ENCODE results near the gene PRKAR1B. TPM values are rescaled to one million over a fixed set of nuclear protein-coding genes. Genes with fewer than 3 reads are reported as not detected.

Gene PRKAR1B
- total RNA-seq, 2 donors from 2014 or later, result 33.5 to 43.2 TPM

- WGBS, 2 experiments (ENCODE audit: insufficient coverage in 1 of 2, insufficient read length in 1 of 2), result 83 to 95% methylated on average over 3 to 13 of the region's 17 CpGs
- H3K27ac ChIP-seq (ENCODE audit: low read depth, low read length), result no peak overlapping the region
- peaks cover 18% of the 10 kb centered on the region for H3K36me3 Mint-ChIP-seq (ENCODE audit: low read depth)
- peaks cover 6% of the 10 kb centered on the region for H3K4me1 ChIP-seq (ENCODE audit: control insufficient read depth, insufficient read depth, low read length)
- TF ChIP-seq CTCF (conservative IDR thresholded peaks at IDR 0.05), result no peak
- H3K9me3 Mint-ChIP-seq, result no peaks in the 10 kb centered on the region
- DNase-seq, result no peak
- no peak overlapping the region for H3K4me3 Mint-ChIP-seq
- no peaks in the 10 kb centered on the region for H3K27me3 ChIP-seq (ENCODE audit: control insufficient read depth, insufficient read depth, low read length, poor library complexity, severe bottlenecking)
- no peaks in the 10 kb centered on the region for H3K27me3 Mint-ChIP-seq (ENCODE audit: insufficient read depth)
- H3K36me3 ChIP-seq (ENCODE audit: control insufficient read depth, insufficient read depth, low read length), result no peaks in the 10 kb centered on the region
- H3K4me1 Mint-ChIP-seq, result peaks cover 15% of the 10 kb centered on the region
- H3K9me3 ChIP-seq (ENCODE audit: control insufficient read depth, low read length), result no peaks in the 10 kb centered on the region
- H3K4me3 ChIP-seq (ENCODE audit: low read length), result no peak overlapping the region
- H3K27ac Mint-ChIP-seq, result no peak overlapping the region
- no peak overlapping the region for H3K9ac ChIP-seq (ENCODE audit: extremely low read depth, low read length, poor library complexity, severe bottlenecking)
Observed at GRCh38 chr7:507623-508300, 219.3 kb downstream of the PRKAR1B start.

- H3K27me3 Mint-ChIP-seq (ENCODE audit: insufficient read depth), result no peaks in the 10 kb centered on the region
- H3K36me3 Mint-ChIP-seq (ENCODE audit: low read depth), result peaks cover 18% of the 10 kb centered on the region
Observed at GRCh38 chr7:506921-507622, 220.0 kb downstream of the PRKAR1B start.

GRCh38 chr7:506391-506831, 220.7 kb downstream of the PRKAR1B start:
- H3K4me3 ChIP-seq (ENCODE audit: low read length), result no peak overlapping the region
- DNase-seq, result no peak
- Mint-ChIP-seq H3K27ac (no peak overlapping the region), H3K36me3 (ENCODE audit: low read depth) (peaks cover 22% of the 10 kb centered on the region), H3K27me3 (ENCODE audit: insufficient read depth) (no peaks in the 10 kb centered on the region), H3K9me3 (no peaks in the 10 kb centered on the region), H3K4me1 (peaks cover 20% of the 10 kb centered on the region), H3K4me3 (no peak overlapping the region)
- TF ChIP-seq CTCF (conservative IDR thresholded peaks at IDR 0.05), result no peak
- peaks cover 6% of the 10 kb centered on the region for H3K4me1 ChIP-seq (ENCODE audit: control insufficient read depth, insufficient read depth, low read length)
- no peaks in the 10 kb centered on the region for H3K36me3 ChIP-seq (ENCODE audit: control insufficient read depth, insufficient read depth, low read length)
- H3K9me3 ChIP-seq (ENCODE audit: control insufficient read depth, low read length), result no peaks in the 10 kb centered on the region
- no peaks in the 10 kb centered on the region for H3K27me3 ChIP-seq (ENCODE audit: control insufficient read depth, insufficient read depth, low read length, poor library complexity, severe bottlenecking)
- no peak overlapping the region for H3K9ac ChIP-seq (ENCODE audit: extremely low read depth, low read length, poor library complexity, severe bottlenecking)
- no peak overlapping the region for H3K27ac ChIP-seq (ENCODE audit: low read depth, low read length)
- WGBS, 2 experiments (ENCODE audit: insufficient coverage in 1 of 2, insufficient read length in 1 of 2), result 91% methylated on average over 4 to 11 of the region's 11 CpGs

More at GRCh38 chr7:506921-507622, 220.0 kb downstream of the PRKAR1B start:
- Histone ChIP-seq H3K27me3 (ENCODE audit: control insufficient read depth, insufficient read depth, low read length, poor library complexity, severe bottlenecking) (no peaks in the 10 kb centered on the region), H3K9me3 (ENCODE audit: control insufficient read depth, low read length) (no peaks in the 10 kb centered on the region), H3K4me1 (ENCODE audit: control insufficient read depth, insufficient read depth, low read length) (peaks cover 6% of the 10 kb centered on the region), H3K36me3 (ENCODE audit: control insufficient read depth, insufficient read depth, low read length) (no peaks in the 10 kb centered on the region), H3K4me3 (ENCODE audit: low read length) (no peak overlapping the region), H3K9ac (ENCODE audit: extremely low read depth, low read length, poor library complexity, severe bottlenecking) (no peak overlapping the region), H3K27ac (ENCODE audit: low read depth, low read length) (no peak overlapping the region)
- Mint-ChIP-seq H3K9me3 (no peaks in the 10 kb centered on the region), H3K4me1 (peaks cover 20% of the 10 kb centered on the region), H3K27ac (no peak overlapping the region), H3K4me3 (no peak overlapping the region)
- no peak for DNase-seq
- WGBS, 2 experiments (ENCODE audit: insufficient coverage in 1 of 2, insufficient read length in 1 of 2), result 88 to 89% methylated on average over 3 to 15 of the region's 15 CpGs
- no peak for TF ChIP-seq CTCF (conservative IDR thresholded peaks at IDR 0.05)

All from endodermal cell (in vitro differentiated cells).